GM12878 (cell line): ENCODE results near the gene TAS2R60.

ENCODE experiments used
- CTCF ChIP-seq, 3 experiments: IDR thresholded peaks in 2 of 3; conservative IDR thresholded peaks in 1 of 3; 2 replicates each; pipeline ENCODE4 v1.5.1; 2011; ENCODE audit warnings: low read depth in 3 of 3, low read length in 3 of 3, mild to moderate bottlenecking in 3 of 3, control low read depth in 2 of 3, moderate library complexity in 2 of 3, inconsistent platforms in 1 of 3, mixed read lengths in 1 of 3; ENCODE audit not compliant: control insufficient read depth in 2 of 3, insufficient read depth in 1 of 3; ENCODE audit errors: extremely low read depth in 1 of 3
- EGR1 ChIP-seq, 2 experiments: IDR thresholded peaks; 1 replicate in 1 of 2; 2 replicates in 1 of 2; pipeline ENCODE4 v1.6.1; 2011 to 2012; ENCODE audit warnings: low read depth in 2 of 2, low read length in 2 of 2, borderline replicate concordance in 1 of 2, mild to moderate bottlenecking in 1 of 2, moderate library complexity in 1 of 2
- ESRRA ChIP-seq: IDR thresholded peaks from 2 replicates; pipeline ENCODE4 v1.6.1; 2012; ENCODE audit warnings: mild to moderate bottlenecking, low read length, improper control_type of control experiment
- EZH2 ChIP-seq: IDR thresholded peaks from 2 replicates; pipeline ENCODE4 v1.6.1; 2012; ENCODE audit warnings: low read depth, mild to moderate bottlenecking, control low read depth, inconsistent platforms, low read length, borderline replicate concordance; ENCODE audit not compliant: control insufficient read depth
- KDM1A ChIP-seq: fragments of 200-600 bp; sonication (generic); IDR thresholded peaks from 2 replicates; pipeline ENCODE4 v1.6.1; 2016; ENCODE audit warnings: borderline replicate concordance
- MAX ChIP-seq: IDR thresholded peaks from 2 replicates; pipeline ENCODE4 v1.6.1; 2012; ENCODE audit warnings: low read depth, low read length, improper control_type of control experiment
- NR2C1 ChIP-seq: fragments of 450-650 bp; IDR thresholded peaks from 2 replicates; pipeline ENCODE4 v1.6.1; 2017; ENCODE audit warnings: antibody characterized with exemption, mild to moderate bottlenecking, moderate library complexity
- POLR2A ChIP-seq: IDR thresholded peaks from 2 replicates; pipeline ENCODE4 v1.6.1; 2011; ENCODE audit warnings: low read depth, mild to moderate bottlenecking, low read length
- RAD21 ChIP-seq: IDR thresholded peaks from 2 replicates; pipeline ENCODE4 v1.6.1; 2011; ENCODE audit warnings: mild to moderate bottlenecking, low read depth, low read length, moderate library complexity; ENCODE audit not compliant: insufficient read depth
- STAT3 ChIP-seq: IDR thresholded peaks from 2 replicates; pipeline ENCODE4 v1.6.1; 2011; ENCODE audit warnings: low read depth, low read length, improper control_type of control experiment

- TF ChIP-seq ESRRA, result no peak
- TF ChIP-seq CTCF (IDR thresholded peaks at IDR 0.05 in 2 of 3, conservative IDR thresholded peaks at IDR 0.05 in 1 of 3; ENCODE audit: control insufficient read depth in 2 of 3, extremely low read depth in 1 of 3, insufficient read depth in 1 of 3, low read depth in 3 of 3, low read length in 3 of 3), result no peak
- no peak for TF ChIP-seq EZH2
- no peak for TF ChIP-seq EGR1 (IDR thresholded peaks at IDR 0.05; ENCODE audit: borderline replicate concordance in 1 of 2, low read depth in 2 of 2, low read length in 2 of 2)
- TF ChIP-seq NR2C1, result no peak
- TF ChIP-seq POLR2A, result no peak
- TF ChIP-seq KDM1A, result no peak
- no peak for TF ChIP-seq STAT3
- no peak for TF ChIP-seq RAD21
- TF ChIP-seq MAX, result no peak
These were observed 48.5 kb upstream of the TAS2R60 start for GRCh38 chr7:143394777-143395176.
